ENCODE results near the gene IPCEF1.
"Not testable (repeated sequence)": the region's sequence is repeated elsewhere in the genome, so short reads cannot be mapped to it uniquely, and the experiment has no call there.

Gene IPCEF1

GRCh38 chr6:154219250-154219649 lies 137.4 kb downstream of the IPCEF1 start:
- no peak for DNase-seq (ENCODE audit: low spot score)

- DNase-seq (ENCODE audit: low spot score): no peak
Measured at GRCh38 chr6:154218787-154219186, 137.8 kb downstream of the IPCEF1 start.

DNA sequence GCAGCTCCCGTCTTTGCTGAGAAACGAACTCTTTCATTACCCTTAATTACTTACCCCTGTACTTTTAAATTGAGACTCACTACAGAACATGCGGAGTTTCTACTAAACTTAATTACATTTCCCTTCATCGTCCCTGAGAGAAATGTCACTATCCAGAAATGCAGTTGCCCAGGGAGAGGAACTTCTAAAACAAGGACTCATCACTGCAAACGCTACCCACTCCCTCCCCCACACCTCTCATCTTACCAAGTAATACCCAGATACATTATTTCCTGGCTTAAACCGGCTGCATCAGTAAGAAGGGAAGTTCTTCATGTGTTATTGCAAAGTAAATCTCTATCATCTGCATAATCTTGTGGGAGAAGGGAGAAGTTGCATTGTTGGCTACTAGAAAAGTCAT lies 138.3 kb downstream of the IPCEF1 start:
- no peak for DNase-seq (ENCODE audit: low spot score)

DNA sequence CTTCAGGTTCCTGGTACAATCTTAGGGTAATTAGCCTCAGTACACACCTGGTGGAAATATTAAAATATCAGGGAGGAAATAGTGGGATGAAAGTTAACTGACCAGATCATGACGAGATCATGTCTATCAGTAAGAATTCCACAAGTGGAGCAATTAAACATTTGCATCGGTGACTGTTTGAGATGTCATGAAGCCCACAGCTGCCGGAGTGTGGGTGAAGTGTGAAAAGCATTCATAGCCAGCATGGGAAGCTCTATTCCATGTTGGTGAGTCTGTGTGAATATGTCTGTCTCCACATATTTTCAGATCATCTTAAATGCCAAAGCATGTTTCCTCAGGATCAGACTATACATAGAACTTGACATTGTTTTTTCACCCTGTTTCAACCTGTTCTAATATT lies 142.8 kb downstream of the IPCEF1 start:
- DNase-seq (ENCODE audit: low spot score): no peak

- no peak for DNase-seq (ENCODE audit: low spot score)
Measured at GRCh38 chr6:154210678-154211077, 145.9 kb downstream of the IPCEF1 start.

DNA sequence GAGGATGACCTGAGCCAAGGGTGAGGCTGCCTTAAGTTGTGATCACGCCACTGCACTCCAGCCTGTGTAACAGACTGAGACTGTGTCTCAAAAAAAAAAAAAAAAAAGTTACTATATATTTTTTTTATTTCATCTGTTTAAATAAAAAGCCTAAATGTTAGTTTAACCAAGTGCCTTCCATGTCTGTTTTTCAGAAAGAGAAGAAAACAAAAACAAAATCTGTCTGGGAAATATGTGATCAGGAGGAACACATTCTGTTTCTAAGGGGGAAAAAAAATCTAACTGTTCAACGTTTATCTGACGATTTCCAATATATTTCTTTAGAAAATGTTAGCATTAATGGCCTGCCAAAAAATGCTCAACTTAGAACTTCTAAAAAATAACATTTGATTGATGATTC lies 147.0 kb downstream of the IPCEF1 start:
- DNase-seq (ENCODE audit: low spot score): no peak

DNA sequence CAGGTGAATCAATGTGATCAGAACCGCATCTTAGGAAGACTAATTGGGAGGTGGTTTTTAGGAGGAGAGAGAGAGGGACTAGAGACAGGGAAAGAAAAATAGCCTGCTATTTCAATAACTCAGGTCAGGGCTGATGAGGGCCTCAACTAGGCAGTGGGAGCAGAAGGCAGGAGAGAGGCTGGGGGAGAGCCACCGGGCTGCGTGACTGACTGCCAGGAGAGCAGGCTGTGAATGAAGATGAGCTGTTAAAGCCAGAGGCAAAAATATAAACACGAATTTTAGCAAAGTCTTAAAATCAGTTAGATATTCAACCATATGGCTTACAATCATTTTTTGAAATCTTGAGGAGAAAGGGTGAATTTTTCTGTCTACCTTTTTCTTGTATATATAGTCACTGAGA lies 149.6 kb downstream of the IPCEF1 start:
- no peak for DNase-seq (ENCODE audit: low spot score)

DNA sequence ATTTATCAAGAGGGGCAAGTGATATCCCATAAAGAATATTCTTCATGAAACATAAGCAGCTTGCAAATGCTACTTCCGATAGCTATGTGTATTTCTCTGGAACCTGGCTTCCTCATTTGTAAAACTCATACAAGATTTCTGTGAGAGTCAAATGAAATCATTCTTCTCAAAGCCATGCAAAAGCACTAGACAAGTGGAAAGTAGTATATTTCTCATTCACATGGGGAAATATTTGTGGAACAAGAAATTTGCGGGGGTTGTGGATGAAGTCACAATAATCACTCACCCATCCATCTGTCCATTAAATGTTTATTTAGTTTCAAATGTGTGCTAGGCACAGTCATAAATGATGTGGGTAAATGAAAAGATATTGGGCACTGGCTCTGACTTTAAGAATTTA lies 150.5 kb downstream of the IPCEF1 start:
- no peak for DNase-seq (ENCODE audit: low spot score)

- DNase-seq (ENCODE audit: low spot score): no peak
Measured at GRCh38 chr6:154202958-154203357, 153.6 kb downstream of the IPCEF1 start.

DNA sequence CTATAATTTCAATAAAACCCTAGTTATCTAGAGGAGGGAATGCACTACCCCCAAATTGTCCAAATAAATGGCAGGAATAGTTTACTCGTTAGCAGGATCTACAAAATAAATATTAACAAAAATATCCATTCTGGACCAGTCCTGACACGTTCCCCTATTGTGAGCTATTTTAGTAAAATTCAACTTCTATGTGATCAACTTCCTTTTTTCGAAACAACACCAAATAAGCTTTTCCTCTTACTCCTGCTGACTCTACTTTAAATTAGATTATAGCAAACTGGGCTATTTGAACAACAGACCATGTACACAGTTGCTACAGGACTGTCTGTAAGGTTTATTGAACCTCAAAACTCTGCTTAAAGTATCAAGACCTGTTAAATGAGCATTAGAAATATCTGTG lies 154.3 kb downstream of the IPCEF1 start:
- no peak for DNase-seq (ENCODE audit: low spot score)

DNA sequence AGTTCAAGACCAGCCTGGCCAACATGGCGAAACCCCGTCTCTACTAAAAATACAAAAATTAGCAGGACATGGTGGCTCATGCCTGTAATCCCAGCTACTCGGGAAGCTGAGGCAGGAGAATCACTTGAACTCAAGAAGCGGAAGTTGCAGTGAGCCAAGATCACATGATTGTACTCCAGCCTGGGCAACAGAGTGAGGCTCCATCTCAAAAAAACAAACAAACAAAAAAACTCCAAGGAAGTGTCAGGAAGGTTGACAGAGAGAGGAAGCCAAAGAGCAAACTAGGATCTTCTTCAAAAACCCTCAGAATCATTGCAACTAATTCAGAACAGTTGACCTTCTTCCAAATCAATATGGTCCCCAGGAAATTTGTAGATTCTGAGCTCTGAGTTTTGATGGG lies 154.9 kb downstream of the IPCEF1 start:
- DNase-seq (ENCODE audit: low spot score): not testable (repeated sequence)

GRCh38 chr6:154197196-154197860 lies 159.3 kb downstream of the IPCEF1 start:
- DNase-seq (ENCODE audit: low spot score): no peak

- DNase-seq (ENCODE audit: low spot score): no peak
Measured at GRCh38 chr6:154196333-154196885, 160.2 kb downstream of the IPCEF1 start.

DNA sequence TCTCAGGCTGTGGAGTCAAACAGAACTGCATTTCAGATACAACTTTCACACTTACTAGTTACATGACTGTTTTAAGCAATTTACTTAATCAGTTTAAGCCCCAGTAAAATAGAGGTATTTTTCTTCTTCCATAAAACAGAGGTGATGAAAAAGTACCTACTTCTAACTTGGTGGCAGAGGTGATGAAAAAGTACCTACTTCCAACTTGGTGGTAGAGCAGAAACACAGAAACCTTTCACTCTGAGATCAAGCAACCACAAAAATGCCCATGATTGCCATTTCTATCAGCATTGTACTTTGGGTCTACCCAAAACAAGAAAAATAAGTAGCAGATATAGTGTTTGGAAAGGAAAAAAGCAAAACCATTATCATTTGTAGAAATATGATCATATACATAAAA lies 168.9 kb downstream of the IPCEF1 start:
- DNase-seq (ENCODE audit: low spot score): no peak

- DNase-seq (ENCODE audit: low spot score): no peak
Measured at GRCh38 chr6:154187203-154187602, 169.4 kb downstream of the IPCEF1 start.

GRCh38 chr6:154179434-154179833 lies 177.2 kb downstream of the IPCEF1 start:
- DNase-seq (ENCODE audit: low spot score): no peak

DNA sequence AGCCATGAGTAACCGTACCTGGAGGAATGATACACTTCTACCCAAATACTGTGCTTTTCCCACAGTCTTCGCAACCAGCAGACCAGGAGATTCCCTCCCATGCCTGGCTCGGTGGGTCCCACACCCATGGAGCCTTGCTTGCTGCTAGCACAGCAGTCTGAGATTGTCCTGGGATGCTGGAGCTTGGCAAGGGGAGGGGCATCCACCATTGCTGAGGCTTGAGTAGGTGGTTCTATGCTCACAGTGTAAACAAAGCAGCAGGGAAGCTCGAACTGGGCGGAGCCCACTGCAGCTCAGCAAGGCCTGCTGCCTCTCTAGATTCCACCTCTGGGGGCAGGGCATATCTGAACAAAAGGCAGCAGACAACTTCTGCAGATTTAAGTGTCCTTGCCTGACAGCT lies 184.2 kb downstream of the IPCEF1 start:
- DNase-seq (ENCODE audit: low spot score): not testable (repeated sequence)

GRCh38 chr6:154170106-154170505 lies 186.5 kb downstream of the IPCEF1 start:
- DNase-seq (ENCODE audit: low spot score): no peak

GRCh38 chr6:154169193-154169847 lies 187.3 kb downstream of the IPCEF1 start:
- no peak for DNase-seq (ENCODE audit: low spot score)

- DNase-seq (ENCODE audit: low spot score): no peak
Measured at GRCh38 chr6:154167126-154167525, 189.5 kb downstream of the IPCEF1 start.

GRCh38 chr6:154166140-154166539 lies 190.5 kb downstream of the IPCEF1 start:
- DNase-seq (ENCODE audit: low spot score): no peak

DNA sequence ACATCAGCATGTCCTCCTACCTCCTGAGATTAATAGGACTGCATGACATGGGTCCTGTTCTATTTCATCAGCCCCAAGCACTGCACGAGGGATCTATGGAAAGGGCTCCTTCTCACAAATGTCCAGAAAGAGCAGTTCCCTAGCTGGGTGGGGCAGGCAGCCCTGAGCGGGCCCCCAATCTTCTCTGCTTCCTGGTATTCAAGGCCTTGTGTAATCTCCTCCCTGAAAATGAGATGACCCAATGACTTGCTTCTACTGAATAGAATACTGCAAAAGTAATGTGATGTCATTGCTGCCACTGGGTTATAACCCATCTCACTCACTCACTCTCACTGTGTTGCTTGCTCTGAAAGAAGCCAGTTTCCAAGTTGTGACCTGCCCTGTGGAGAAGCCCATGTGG lies 191.1 kb downstream of the IPCEF1 start:
- DNase-seq (ENCODE audit: low spot score): no peak

GRCh38 chr6:154164397-154164796 lies 192.2 kb downstream of the IPCEF1 start:
- DNase-seq (ENCODE audit: low spot score): no peak

DNA sequence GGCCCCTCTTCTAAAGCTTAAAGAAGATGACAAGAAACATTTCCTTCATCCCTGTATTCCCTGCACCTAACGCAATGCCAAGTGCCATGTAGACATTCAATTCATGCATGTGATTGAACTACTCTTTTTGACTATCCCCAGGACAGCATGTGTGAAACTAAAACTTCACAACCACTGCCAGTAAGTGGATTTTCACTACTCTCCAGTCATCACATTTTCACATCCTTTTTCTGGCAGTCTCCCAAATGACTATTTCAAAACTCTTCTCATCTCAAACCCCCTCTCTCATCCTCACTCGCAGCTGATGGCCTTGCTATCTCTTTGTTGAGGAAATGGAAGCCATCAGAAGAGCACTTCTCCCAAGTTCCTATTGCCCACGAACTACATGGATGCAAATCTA lies 194.9 kb downstream of the IPCEF1 start:
- DNase-seq (ENCODE audit: low spot score): no peak
